ENCODE data around the gene APBB2. TPM values are rescaled to one million over a fixed set of nuclear protein-coding genes. Genes with fewer than 3 reads are reported as not detected.

Gene APBB2
- total RNA-seq, 1 experiment from 2014 or later = 17.7 TPM

- peaks cover 2% of the 10 kb centered on the region for H3K9me3 Mint-ChIP-seq (ENCODE audit: low read depth, unreplicated experiment)
- intact Hi-C loops (cut with micrococcal nuclease; ENCODE audit: unreplicated experiment) = no loop called here
- H3K4me3 Mint-ChIP-seq (ENCODE audit: low read depth, unreplicated experiment) = no peak overlapping the region
- DNase-seq = no peak
- TF ChIP-seq CTCF (IDR thresholded peaks at IDR 0.05; ENCODE audit: unreplicated experiment) = no peak
- no peaks in the 10 kb centered on the region for H3K27me3 Mint-ChIP-seq (ENCODE audit: unreplicated experiment)
- BruUV-seq (replicated peaks) = no TSS peak
- H3K4me1 Mint-ChIP-seq (ENCODE audit: low read depth, unreplicated experiment) = no peaks in the 10 kb centered on the region
- H3K27ac Mint-ChIP-seq (ENCODE audit: unreplicated experiment) = no peak overlapping the region
- CTCF ChIA-PET = no interaction called here
- no peaks in the 10 kb centered on the region for H3K36me3 Mint-ChIP-seq (ENCODE audit: insufficient read depth, unreplicated experiment)
Observed at GRCh38 chr4:41167191-41167590, 47.2 kb downstream of the APBB2 start.

DNA sequence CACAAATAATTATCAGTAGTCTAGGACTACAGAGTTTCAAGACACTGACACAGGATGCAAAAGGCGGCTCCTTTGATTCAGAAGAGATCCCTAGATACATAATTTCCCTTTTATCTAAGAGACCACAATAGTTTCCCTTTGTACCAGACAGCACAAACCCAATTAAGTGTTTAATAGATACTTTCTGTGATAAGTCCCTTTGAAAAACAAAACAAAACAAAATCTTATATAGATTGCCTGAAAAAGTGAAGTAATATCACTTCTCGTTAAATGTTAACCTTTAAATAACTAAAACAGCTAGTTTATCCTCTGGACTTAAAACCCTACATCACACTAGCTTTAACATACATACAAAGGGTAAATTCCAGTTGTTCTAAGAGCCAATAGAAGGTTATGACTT lies 49.9 kb downstream of the APBB2 start:
- H3K4me1 Mint-ChIP-seq (ENCODE audit: low read depth, unreplicated experiment) = no peaks in the 10 kb centered on the region
- peaks cover 2% of the 10 kb centered on the region for H3K9me3 Mint-ChIP-seq (ENCODE audit: low read depth, unreplicated experiment)
- no TSS peak for BruUV-seq (replicated peaks)
- no peaks in the 10 kb centered on the region for H3K36me3 Mint-ChIP-seq (ENCODE audit: insufficient read depth, unreplicated experiment)
- H3K4me3 Mint-ChIP-seq (ENCODE audit: low read depth, unreplicated experiment) = no peak overlapping the region
- H3K27ac Mint-ChIP-seq (ENCODE audit: unreplicated experiment) = no peak overlapping the region
- no peaks in the 10 kb centered on the region for H3K27me3 Mint-ChIP-seq (ENCODE audit: unreplicated experiment)
- CTCF ChIA-PET = no interaction called here
- TF ChIP-seq CTCF (IDR thresholded peaks at IDR 0.05; ENCODE audit: unreplicated experiment) = no peak
- no peak for DNase-seq
- intact Hi-C loops (cut with micrococcal nuclease; ENCODE audit: unreplicated experiment) = no loop called here

GRCh38 chr4:41161355-41161754 lies 53.0 kb downstream of the APBB2 start:
- no peak for DNase-seq
- Mint-ChIP-seq H3K4me3 (ENCODE audit: low read depth, unreplicated experiment) (no peak overlapping the region), H3K9me3 (ENCODE audit: low read depth, unreplicated experiment) (peaks cover 2% of the 10 kb centered on the region), H3K4me1 (ENCODE audit: low read depth, unreplicated experiment) (no peaks in the 10 kb centered on the region), H3K27me3 (ENCODE audit: unreplicated experiment) (no peaks in the 10 kb centered on the region), H3K27ac (ENCODE audit: unreplicated experiment) (no peak overlapping the region), H3K36me3 (ENCODE audit: insufficient read depth, unreplicated experiment) (no peaks in the 10 kb centered on the region)
- no peak for TF ChIP-seq CTCF (IDR thresholded peaks at IDR 0.05; ENCODE audit: unreplicated experiment)
- no TSS peak for BruUV-seq (replicated peaks)
- intact Hi-C loops (cut with micrococcal nuclease; ENCODE audit: unreplicated experiment) = no loop called here
- CTCF ChIA-PET = interaction anchor here (0.6 kb wide), 1 partner anchor 385 kb away, joined by 3 read pairs; no protein-coding TSS in a partner anchor

DNA sequence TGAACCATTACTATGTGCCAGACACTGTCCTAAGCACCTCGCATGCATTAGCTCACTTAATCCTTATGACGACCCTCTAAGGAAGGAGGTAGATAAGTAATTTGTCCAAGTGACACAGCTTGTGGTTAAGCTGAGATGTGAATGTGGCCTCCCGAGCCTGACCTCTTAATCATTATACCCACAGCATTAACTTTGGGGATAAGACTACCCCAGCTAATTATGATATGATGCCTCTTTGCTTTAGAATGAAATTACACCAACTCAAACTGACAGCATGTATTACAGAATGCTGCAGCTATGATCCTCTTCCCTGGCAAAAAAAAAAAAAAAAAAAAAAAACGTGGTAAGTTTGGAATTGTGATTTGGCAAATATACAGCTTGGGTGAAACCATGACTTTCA lies 53.5 kb downstream of the APBB2 start:
- TF ChIP-seq CTCF (IDR thresholded peaks at IDR 0.05; ENCODE audit: unreplicated experiment) = no peak
- H3K27ac Mint-ChIP-seq (ENCODE audit: unreplicated experiment) = no peak overlapping the region
- CTCF ChIA-PET = interaction anchor here (0.6 to 0.7 kb wide), 2 partner anchors 18 to 384 kb away, joined by 3 to 7 read pairs; no protein-coding TSS in a partner anchor
- DNase-seq = no peak
- H3K9me3 Mint-ChIP-seq (ENCODE audit: low read depth, unreplicated experiment) = peaks cover 2% of the 10 kb centered on the region
- H3K36me3 Mint-ChIP-seq (ENCODE audit: insufficient read depth, unreplicated experiment) = no peaks in the 10 kb centered on the region
- no peak overlapping the region for H3K4me3 Mint-ChIP-seq (ENCODE audit: low read depth, unreplicated experiment)
- intact Hi-C loops (cut with micrococcal nuclease; ENCODE audit: unreplicated experiment) = no loop called here
- BruUV-seq (replicated peaks) = no TSS peak
- H3K27me3 Mint-ChIP-seq (ENCODE audit: unreplicated experiment) = no peaks in the 10 kb centered on the region
- H3K4me1 Mint-ChIP-seq (ENCODE audit: low read depth, unreplicated experiment) = no peaks in the 10 kb centered on the region
